IMR-90 (cell line): ENCODE results near the gene TIAM2. TPM values are rescaled to one million over a fixed set of nuclear protein-coding genes. Genes with fewer than 3 reads are reported as not detected.

Experiments
- ATAC-seq: fragments of 200-7000 bp; cut with Tn5 transposase; 2 replicates; pipeline ENCODE4 v1.9.1; 2020; ENCODE audit warnings: low read depth, mild to moderate bottlenecking, moderate library complexity
- BruUV-seq: library from RNA; stranded (reverse); fragments of 400-500 nt; replicated peaks from 2 replicates; lab custom pipeline; 2021; lab: Mats Ljungman, UMichigan
- CTCF ChIA-PET: fragments of 300-600 bp; formaldehyde crosslinking; extraction: SDS; loops from one replicate; lab custom pipeline; 2021; ENCODE audit warnings: antibody characterized with exemption; lab: Yijun Ruan, JAX
- POLR2A ChIA-PET: fragments of 300-600 bp; sonication (Branson Sonifier 250); formaldehyde crosslinking; loops from one replicate; lab custom pipeline; 2022; ENCODE audit warnings: antibody characterized with exemption; ENCODE audit not compliant: unreplicated experiment; lab: Charles Lee
- DNase-seq: peaks from one replicate; pipeline ENCODE4 v3.0.0; 2013
- H2AFZ ChIP-seq: replicated peaks from 2 replicates; pipeline ENCODE3; 2013; ENCODE audit warnings: low read length, mild to moderate bottlenecking; ENCODE audit not compliant: poor library complexity
- H2AK5ac ChIP-seq: 2 replicates; pipeline ENCODE4 v1.6.1; 2013; ENCODE audit warnings: low read depth, low read length, inconsistent platforms
- H2AK9ac ChIP-seq: replicated peaks from 2 replicates; pipeline ENCODE3; 2013; ENCODE audit warnings: mild to moderate bottlenecking, low read depth, low read length, moderate library complexity; ENCODE audit not compliant: poor library complexity
- H2BK120ac ChIP-seq: 2 replicates; pipeline ENCODE4 v1.6.1; 2013; ENCODE audit warnings: low read depth, low read length, inconsistent platforms
- H2BK15ac ChIP-seq: 3 replicates; pipeline ENCODE4 v1.6.1; 2013; ENCODE audit warnings: low read depth, low read length, inconsistent platforms
- H2BK20ac ChIP-seq: 2 replicates; pipeline ENCODE4 v1.6.1; 2013; ENCODE audit warnings: low read depth, mild to moderate bottlenecking, inconsistent platforms, low read length, moderate library complexity
- H2BK5ac ChIP-seq: 2 replicates; pipeline ENCODE4 v1.6.1; 2013; ENCODE audit warnings: mild to moderate bottlenecking, low read depth, low read length, inconsistent platforms; ENCODE audit not compliant: poor library complexity, severe bottlenecking
- H3K14ac ChIP-seq: replicated peaks from 2 replicates; pipeline ENCODE4 v1.6.1; 2013; ENCODE audit warnings: low read depth, low read length, inconsistent platforms
- H3K18ac ChIP-seq: 2 replicates; pipeline ENCODE4 v1.6.1; 2013; ENCODE audit warnings: low read depth, low read length, control low read depth
- H3K23ac ChIP-seq: 2 replicates; pipeline ENCODE4 v1.6.1; 2013; ENCODE audit warnings: low read depth, low read length, inconsistent platforms
- H3K27ac ChIP-seq: 2 replicates; pipeline ENCODE4 v1.5.1; 2013; ENCODE audit warnings: mild to moderate bottlenecking, control low read depth, low read length; ENCODE audit not compliant: insufficient read depth
- H3K27me3 ChIP-seq: 2 replicates; pipeline ENCODE4 v1.6.1; 2013; ENCODE audit warnings: low read length; ENCODE audit not compliant: control insufficient read depth, insufficient read depth
- H3K36me3 ChIP-seq: 2 replicates; pipeline ENCODE4 v1.6.1; 2013; ENCODE audit warnings: low read length, mixed read lengths; ENCODE audit not compliant: control insufficient read depth, insufficient read depth
- H3K4ac ChIP-seq: 2 replicates; pipeline ENCODE4 v1.6.1; 2013; ENCODE audit warnings: low read depth, low read length, inconsistent platforms
- H3K4me1 ChIP-seq: 2 replicates; pipeline ENCODE4 v1.6.1; 2013; ENCODE audit warnings: low read length, mixed read lengths; ENCODE audit not compliant: control insufficient read depth, insufficient read depth
- H3K4me2 ChIP-seq: 2 replicates; pipeline ENCODE4 v1.6.1; 2013; ENCODE audit warnings: low read depth, mild to moderate bottlenecking, control low read depth, low read length, moderate library complexity
- H3K4me3 ChIP-seq: 2 replicates; pipeline ENCODE4 v1.5.1; 2013; ENCODE audit warnings: low read depth, mild to moderate bottlenecking, control low read depth, low read length, moderate library complexity; ENCODE audit not compliant: insufficient read depth
- H3K56ac ChIP-seq: 2 replicates; pipeline ENCODE4 v1.6.1; 2013; ENCODE audit warnings: low read length, inconsistent platforms; ENCODE audit not compliant: insufficient read depth; ENCODE audit errors: extremely low read depth
- H3K79me1 ChIP-seq, 2 experiments: 2 replicates each; pipeline ENCODE4 v1.6.1; 2013; ENCODE audit warnings: low read length in 2 of 2, inconsistent platforms in 1 of 2, low read depth in 1 of 2
- H3K9ac ChIP-seq: 2 replicates; pipeline ENCODE4 v1.6.1; 2013; ENCODE audit warnings: low read depth, low read length, control low read depth
- H3K9me1 ChIP-seq: 2 replicates; pipeline ENCODE4 v1.6.1; 2013; ENCODE audit warnings: low read length, inconsistent platforms; ENCODE audit not compliant: insufficient read depth
- H3K9me3 ChIP-seq: 2 replicates; pipeline ENCODE4 v1.6.1; 2013; ENCODE audit warnings: low read length; ENCODE audit not compliant: control insufficient read depth, insufficient read depth
- H4K20me1 ChIP-seq: 2 replicates; pipeline ENCODE4 v1.6.1; 2013; ENCODE audit warnings: low read length, inconsistent platforms; ENCODE audit not compliant: insufficient read depth
- H4K5ac ChIP-seq: 2 replicates; pipeline ENCODE4 v1.6.1; 2013; ENCODE audit warnings: mild to moderate bottlenecking, low read depth, low read length, control low read depth
- H4K8ac ChIP-seq, 2 experiments: 2 replicates each; pipeline ENCODE4 v1.6.1; 2013; ENCODE audit warnings: low read depth in 2 of 2, low read length in 2 of 2, control low read depth in 1 of 2, inconsistent platforms in 1 of 2
- H4K91ac ChIP-seq: 2 replicates; pipeline ENCODE4 v1.6.1; 2013; ENCODE audit warnings: low read depth, low read length, inconsistent platforms; ENCODE audit not compliant: insufficient read depth
- CTCF ChIP-seq: conservative IDR thresholded peaks from 2 replicates; pipeline ENCODE4 v1.5.1; 2012; ENCODE audit warnings: mild to moderate bottlenecking, low read depth, low read length, improper control_type of control experiment
- FOS ChIP-seq: fragments of 150-350 bp; IDR thresholded peaks from 2 replicates; pipeline ENCODE4 v1.6.1; 2016; ENCODE audit warnings: low read depth, low read length
- MAZ ChIP-seq: IDR thresholded peaks from 2 replicates; pipeline ENCODE4 v1.6.1; 2012; ENCODE audit warnings: low read depth, mild to moderate bottlenecking, low read length, improper control_type of control experiment, moderate library complexity, borderline replicate concordance
- RAD21 ChIP-seq: IDR thresholded peaks from 2 replicates; pipeline ENCODE4 v1.6.1; 2012; ENCODE audit warnings: low read length, improper control_type of control experiment
- RFX5 ChIP-seq: IDR thresholded peaks from 2 replicates; pipeline ENCODE4 v1.8.0; 2012; ENCODE audit warnings: low read depth, mild to moderate bottlenecking, low read length, moderate library complexity
- SMC3 ChIP-seq: fragments of 150-350 bp; IDR thresholded peaks from 2 replicates; pipeline ENCODE4 v1.6.1; 2016; ENCODE audit warnings: low read depth, mild to moderate bottlenecking, antibody characterized with exemption, low read length, moderate library complexity
- USF2 ChIP-seq: fragments of 150-350 bp; IDR thresholded peaks from 2 replicates; pipeline ENCODE4 v1.6.1; 2017; ENCODE audit warnings: mild to moderate bottlenecking, antibody characterized with exemption, low read length, low read depth
- WGBS, 2 experiments: methylation state at CpG; one replicate each; pipeline versions ENCODE4 v1.1.5 to v1.1.7; 2013; ENCODE audit warnings: missing lambda C conversion rate in 2 of 2; ENCODE audit not compliant: insufficient read length in 1 of 2; ENCODE audit errors: extremely low coverage in 2 of 2; 5-methylcytosine and 5-hydroxymethylcytosine counted together
- dilution Hi-C: fragments of 300-500 bp; cut with HindIII; formaldehyde crosslinking; loops from one replicate; pipeline ENCODE4 v1.14.3; 2018; ENCODE audit warnings: low sequenced_read_pairs; ENCODE audit not compliant: unreplicated experiment
- in situ Hi-C: fragments of 300-500 bp; cut with MboI; formaldehyde crosslinking; loops from 3 replicates; pipeline ENCODE4 v1.14.3; 2019; ENCODE audit warnings: low sequenced_read_pairs, inconsistent platforms, mixed read lengths
- intact Hi-C: fragments of 100-400 bp; cut with micrococcal nuclease; formaldehyde crosslinking; loops from 2 replicates; pipeline ENCODE4 v1.10.0; 2022
- polyA plus RNA-seq, 3 experiments: library from polyadenylated mRNA; depleted of rRNA; stranded (reverse); fragments of >200 nt; gene quantifications; 2 replicates each; pipeline ENCODE4 v1.2.3, GENCODE V29; 2012; ENCODE audit warnings: low replicate concordance in 1 of 3
- total RNA-seq: library from RNA; depleted of rRNA; stranded (reverse); fragments of >200 nt; gene quantifications from 2 replicates; pipeline ENCODE4 v1.2.3, GENCODE V29; 2012

Gene TIAM2
- total and polyA plus RNA-seq, 2 of the 4 experiments (the other 2 are of a cell fraction) = 3.1 to 4.7 TPM

- H4K20me1 ChIP-seq = no peaks in the 10 kb centered on the region
Observed at GRCh38 chr6:155093430-155093829, 98.3 kb downstream of the TIAM2 start.

More at GRCh38 chr6:155093430-155093829, 98.3 kb downstream of the TIAM2 start:
- no peak overlapping the region for H2AFZ ChIP-seq
- ATAC-seq = no peak
- intact Hi-C loops = no loop called here
- peak overlapping the region in 1 of 2 experiments; percentile 24; a peak in 1 of 4 replicates for H4K8ac ChIP-seq
- no peak overlapping the region for H3K18ac ChIP-seq
- no peak overlapping the region for H2BK5ac ChIP-seq
- H3K9me1 ChIP-seq = peaks cover 20% of the 10 kb centered on the region
- no peak overlapping the region for H3K9ac ChIP-seq
- H3K56ac ChIP-seq = no peak overlapping the region
- peak overlapping the region; percentile 3 for H2AK9ac ChIP-seq
- no peak overlapping the region for H3K27ac ChIP-seq
- H2AK5ac ChIP-seq = peak overlapping the region; percentile 22; the same call in 1 of the 2 replicates
- 0 out of 3 replicates have a peak overlapping the region, but pooled peaks have one; percentile 38 for H2BK15ac ChIP-seq
- peaks cover 2% of the 10 kb centered on the region; the same call in 1 of the 2 replicates for H3K36me3 ChIP-seq
- dilution Hi-C loops = no loop called here
- no peak for DNase-seq
- 0 out of 2 replicates have a peak overlapping the region, but pooled peaks have one; percentile 17 for H3K14ac ChIP-seq
- WGBS, 2 experiments = 81% methylated on average over 5 of the region's 7 CpGs; no CpG with 5 or more reads in 1 of the 2 experiments
- no peaks in the 10 kb centered on the region for H3K9me3 ChIP-seq
- H3K27me3 ChIP-seq = no peaks in the 10 kb centered on the region
- H4K91ac ChIP-seq = 0 out of 2 replicates have a peak overlapping the region, but pooled peaks have one; percentile 45
- H2BK20ac ChIP-seq = peak overlapping the region; percentile 8; the same call in 1 of the 2 replicates
- TF ChIP-seq USF2 (no peak), MAZ (no peak), SMC3 (no peak), FOS (no peak), RFX5 (no peak), CTCF (no peak), RAD21 (no peak)
- ChIA-PET POLR2A (no interaction called here), CTCF (no interaction called here)
- no peak overlapping the region; the same call in 1 of the 2 replicates for H4K5ac ChIP-seq
- peaks cover 0 to 6% of the 10 kb centered on the region in 2 experiments; a peak in 2 of 4 replicates for H3K79me1 ChIP-seq
- no TSS peak for BruUV-seq
- no peak overlapping the region for H3K4me2 ChIP-seq
- peaks cover 3% of the 10 kb centered on the region; the same call in 1 of the 2 replicates for H3K4me1 ChIP-seq
- 0 out of 2 replicates have a peak overlapping the region, but pooled peaks have one; percentile 3 for H3K23ac ChIP-seq
- H3K4me3 ChIP-seq = no peak overlapping the region
- H2BK120ac ChIP-seq = 0 out of 2 replicates have a peak overlapping the region, but pooled peaks have one; percentile 27
- in situ Hi-C loops = no loop called here
- peak overlapping the region; percentile 25; the same call in 1 of the 2 replicates for H3K4ac ChIP-seq
